HepG2 (cell line): Measurements from ENCODE around the gene MEX3C. TPM values are rescaled to one million over a fixed set of nuclear protein-coding genes. Genes with fewer than 3 reads are reported as not detected.

ENCODE experiments used
- ATAC-seq: fragments of 200-7000 bp; cut with Tn5 transposase; 3 replicates; pipeline ENCODE4 v1.9.1; 2020; ENCODE audit warnings: mild to moderate bottlenecking, moderate library complexity
- BruUV-seq: library from RNA; stranded (reverse); fragments of 400-500 nt; replicated peaks from 2 replicates; lab custom pipeline; 2021; lab: Mats Ljungman, UMichigan
- CTCF ChIA-PET: fragments of 300-600 bp; formaldehyde crosslinking; extraction: SDS; loops from one replicate; lab custom pipeline; 2021; ENCODE audit warnings: low total read pairs, inconsistent platforms, low intra/inter-chr PET ratio; lab: Yijun Ruan, JAX
- POLR2A ChIA-PET: fragments of 350-600 bp; sonication (Branson Sonifier 250); formaldehyde crosslinking; loops from one replicate; lab custom pipeline; 2020; ENCODE audit warnings: antibody characterized with exemption, inconsistent platforms; lab: Yijun Ruan, JAX
- DNase-seq: peaks from one replicate; pipeline ENCODE4 v3.0.0-alpha.2; 2015; ENCODE audit warnings: low spot score
- FAIRE-seq: peaks from 3 replicates; lab custom pipeline; 2011; peaks lifted over from hg19 to GRCh38; lab: Jason Lieb, UNC
- H2AFZ ChIP-seq: one replicate; pipeline ENCODE4 v1.6.1; 2011; ENCODE audit warnings: low read length, inconsistent platforms
- H3K27ac ChIP-seq: fragments of 300-600 bp; 3 replicates; pipeline ENCODE4 v1.8.0; 2011; ENCODE audit warnings: mixed run types, mild to moderate bottlenecking, mixed read lengths, low read length, inconsistent platforms; ENCODE audit not compliant: insufficient read depth; ENCODE audit errors: extremely low read length
- H3K27me3 ChIP-seq, 2 experiments: fragments of 200-600 bp in 1 of 2; 2 replicates in 1 of 2; 3 replicates in 1 of 2; pipeline versions ENCODE4 v1.6.0 to v1.8.0; 2011; ENCODE audit warnings: low read length in 2 of 2, mild to moderate bottlenecking in 2 of 2, moderate library complexity in 2 of 2, inconsistent platforms in 1 of 2; ENCODE audit not compliant: insufficient read depth in 2 of 2, control insufficient read depth in 1 of 2
- H3K36me3 ChIP-seq, 2 experiments: fragments of 200-600 bp in 1 of 2; replicated peaks in 1 of 2; 2 replicates in 1 of 2; 3 replicates in 1 of 2; pipeline versions ENCODE4 v1.5.1 to v1.8.0; 2011; ENCODE audit warnings: low read length in 2 of 2, inconsistent platforms in 1 of 2; ENCODE audit not compliant: insufficient read depth in 2 of 2, control insufficient read depth in 1 of 2
- H3K4me1 ChIP-seq: 2 replicates; pipeline ENCODE4 v1.5.1; 2012; ENCODE audit warnings: low read length, inconsistent platforms; ENCODE audit not compliant: insufficient read depth
- H3K4me2 ChIP-seq: 2 replicates; pipeline ENCODE4 v1.6.0; 2011; ENCODE audit warnings: low read depth, low read length, inconsistent platforms
- H3K4me3 ChIP-seq, 3 experiments: fragments of 200-600 bp in 1 of 3; sonication (generic), shearing (Covaris generic) in 1 of 3; replicated peaks in 1 of 3; 2 replicates each; pipeline ENCODE4 v1.5.1; 2011 to 2016; ENCODE audit warnings: low read length in 3 of 3, inconsistent platforms in 2 of 3, low read depth in 2 of 3, mild to moderate bottlenecking in 2 of 3, control low read depth in 1 of 3, mixed read lengths in 1 of 3; ENCODE audit not compliant: insufficient read depth in 1 of 3
- H3K79me2 ChIP-seq: one replicate; pipeline ENCODE4 v1.6.1; 2011; ENCODE audit warnings: low read length, inconsistent platforms; ENCODE audit not compliant: insufficient read depth
- H3K9ac ChIP-seq: 2 replicates; pipeline ENCODE4 v1.6.0; 2011; ENCODE audit warnings: mild to moderate bottlenecking, low read depth, low read length, inconsistent platforms; ENCODE audit not compliant: insufficient read depth
- H3K9me3 ChIP-seq: 2 replicates; pipeline ENCODE4 v1.5.1; 2012; ENCODE audit warnings: mild to moderate bottlenecking, low read length
- H4K20me1 ChIP-seq: 2 replicates; pipeline ENCODE4 v1.6.0; 2011; ENCODE audit warnings: inconsistent platforms, mild to moderate bottlenecking, low read length, moderate library complexity; ENCODE audit not compliant: insufficient read depth
- CEBPB ChIP-seq: IDR thresholded peaks from 2 replicates; pipeline ENCODE4 v1.6.1; 2011; ENCODE audit warnings: low read depth, low read length, improper control_type of control experiment, borderline replicate concordance
- ZBED4 ChIP-seq: sonication (generic); formaldehyde crosslinking; IDR thresholded peaks from 2 replicates; pipeline ENCODE4 v1.4.0; 2020; ENCODE audit warnings: missing genetic modification reagents, borderline replicate concordance
- ZNF10 ChIP-seq: sonication (generic); formaldehyde crosslinking; IDR thresholded peaks from 2 replicates; pipeline ENCODE4 v1.4.0; 2020; ENCODE audit warnings: mild to moderate bottlenecking, low read depth, missing genetic modification reagents, borderline replicate concordance
- ZNF362 ChIP-seq: sonication (generic); formaldehyde crosslinking; IDR thresholded peaks from 2 replicates; pipeline ENCODE4 v1.4.0; 2020; ENCODE audit warnings: missing genetic modification reagents, mild to moderate bottlenecking, borderline replicate concordance
- ZNF792 ChIP-seq: IDR thresholded peaks from 2 replicates; pipeline ENCODE4 v1.6.1; 2016
- ZNF816 ChIP-seq: sonication (generic); formaldehyde crosslinking; IDR thresholded peaks from 2 replicates; pipeline ENCODE4 v1.8.0; 2022; ENCODE audit warnings: missing genetic modification reagents, mild to moderate bottlenecking, borderline replicate concordance
- WGBS: methylation state at CpG from one replicate; pipeline ENCODE4 v1.1.6; 2017; ENCODE audit warnings: low lambda C conversion rate; 5-methylcytosine and 5-hydroxymethylcytosine counted together
- in situ Hi-C: cut with HindIII; loops from 2 replicates; pipeline ENCODE4 v1.10.0; 2017; ENCODE audit warnings: low pct_unique_long_range_greater_than_20kb; ENCODE audit not compliant: extremely low pct_ligation_motif_present
- intact Hi-C: fragments of 100-400 bp; cut with micrococcal nuclease; formaldehyde crosslinking; loops from one replicate; pipeline ENCODE4 v1.10.0; 2022; ENCODE audit not compliant: unreplicated experiment
- polyA plus RNA-seq, 8 experiments: library from polyadenylated mRNA; depleted of rRNA in 3 of 8; stranded (reverse) in 7 of 8; unstranded in 1 of 8; fragments of >200 nt; fragmentation: Illumina TruSeq in 4 of 8; extraction: Trizol in 4 of 8; gene quantifications; 2 replicates each; pipeline versions ENCODE4 v1.2.1 to v1.2.3, GENCODE V29; 2011 to 2016; ENCODE audit warnings: low read depth in 4 of 8, missing spikeins in 1 of 8, mixed read lengths in 1 of 8; ENCODE audit not compliant: insufficient read depth in 1 of 8
- total RNA-seq, 5 experiments: library from RNA; depleted of rRNA; stranded (reverse); fragments of >200 nt; fragmentation: Illumina TruSeq; extraction: Trizol; gene quantifications; 2 replicates each; pipeline ENCODE4 v1.2.3, GENCODE V29; 2016; ENCODE audit warnings: low read depth in 1 of 5

The MEX3C gene
- total and polyA plus RNA-seq, 2 of the 13 experiments (the other 11 are each of a cell fraction or from before 2014, with no cell fraction given) = 34.8 to 36.4 TPM

- Histone ChIP-seq H3K27me3 (no peaks in the 10 kb centered on the region), H3K4me3 (no peak overlapping the region), H3K79me2 (no peaks in the 10 kb centered on the region), H4K20me1 (no peaks in the 10 kb centered on the region), H3K36me3 (no peaks in the 10 kb centered on the region), H3K4me2 (no peak overlapping the region), H3K9me3 (no peaks in the 10 kb centered on the region), H3K27ac (no peak overlapping the region), H3K9ac (no peak overlapping the region), H2AFZ (no peak overlapping the region), H3K4me1 (no peaks in the 10 kb centered on the region)
- no peak for TF ChIP-seq ZNF362 (CRISPR knock-in tag)
- TF ChIP-seq CEBPB = peak; percentile 16; the same call in 1 of the 2 replicates
- in situ Hi-C loops (no loop called here), intact Hi-C loops (no loop called here)
- no TSS peak for BruUV-seq
- ATAC-seq (no peak), FAIRE-seq (no peak), DNase-seq (no peak)
- ChIA-PET CTCF (no interaction called here), POLR2A (no interaction called here)
- WGBS = 71% methylated on average over 4 of the region's 4 CpGs
Measured at GRCh38 chr18:51149670-51150069, 47.8 kb downstream of the MEX3C start.

DNA sequence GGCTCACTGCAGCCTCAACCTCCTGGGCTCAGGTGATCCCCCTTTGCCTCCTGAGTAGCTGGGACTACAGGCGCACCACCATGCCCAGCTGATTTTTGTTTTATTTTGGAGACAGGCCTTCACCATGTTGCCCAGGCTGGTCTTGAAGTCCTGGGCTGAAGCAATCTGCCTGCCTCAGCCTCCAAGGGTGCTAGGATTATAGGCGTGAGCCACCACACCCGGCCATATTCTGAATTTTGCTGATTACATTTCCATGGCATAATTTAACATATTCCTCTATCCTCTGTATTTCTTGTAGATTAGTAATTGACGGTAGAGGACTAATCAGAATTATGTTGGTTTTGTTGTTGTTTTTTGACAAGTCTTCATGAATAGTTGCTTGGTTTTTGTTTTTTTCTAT lies 50.6 kb downstream of the MEX3C start:
- Histone ChIP-seq H2AFZ (no peak overlapping the region), H4K20me1 (no peaks in the 10 kb centered on the region), H3K27me3 (no peaks in the 10 kb centered on the region), H3K4me3 (no peak overlapping the region), H3K4me1 (no peaks in the 10 kb centered on the region), H3K36me3 (no peaks in the 10 kb centered on the region), H3K27ac (no peak overlapping the region), H3K79me2 (no peaks in the 10 kb centered on the region), H3K9ac (no peak overlapping the region), H3K4me2 (no peak overlapping the region), H3K9me3 (no peaks in the 10 kb centered on the region)
- ATAC-seq = no peak
- WGBS = 66% methylated on average over 4 of the region's 4 CpGs
- DNase-seq = no peak
- POLR2A ChIA-PET = no interaction called here
- no TSS peak for BruUV-seq
- in situ Hi-C loops = no loop called here
- no peak for FAIRE-seq
- CTCF ChIA-PET = no interaction called here
- intact Hi-C loops = no loop called here
- TF ChIP-seq ZNF10 = no peak
- no peak for TF ChIP-seq ZNF792 (CRISPR knock-in tag)
- TF ChIP-seq ZBED4 (CRISPR knock-in tag) = no peak
- no peak for TF ChIP-seq ZNF816 (CRISPR knock-in tag)
